ENCODE results near the gene CIAO2A.

- TF ChIP-seq GATA2 (IDR thresholded peaks at IDR 0.05; ENCODE audit: low read depth, low read length) (no peak), GATA3 (IDR thresholded peaks at IDR 0.05; ENCODE audit: low read depth, low read length) (no peak)
These were observed 40.1 kb upstream of the CIAO2A start for GRCh38 chr15:64133623-64134344.

Data from SH-SY5Y (cell line).